ENCODE measurements around the gene ADNP2.

Gene ADNP2

DNA sequence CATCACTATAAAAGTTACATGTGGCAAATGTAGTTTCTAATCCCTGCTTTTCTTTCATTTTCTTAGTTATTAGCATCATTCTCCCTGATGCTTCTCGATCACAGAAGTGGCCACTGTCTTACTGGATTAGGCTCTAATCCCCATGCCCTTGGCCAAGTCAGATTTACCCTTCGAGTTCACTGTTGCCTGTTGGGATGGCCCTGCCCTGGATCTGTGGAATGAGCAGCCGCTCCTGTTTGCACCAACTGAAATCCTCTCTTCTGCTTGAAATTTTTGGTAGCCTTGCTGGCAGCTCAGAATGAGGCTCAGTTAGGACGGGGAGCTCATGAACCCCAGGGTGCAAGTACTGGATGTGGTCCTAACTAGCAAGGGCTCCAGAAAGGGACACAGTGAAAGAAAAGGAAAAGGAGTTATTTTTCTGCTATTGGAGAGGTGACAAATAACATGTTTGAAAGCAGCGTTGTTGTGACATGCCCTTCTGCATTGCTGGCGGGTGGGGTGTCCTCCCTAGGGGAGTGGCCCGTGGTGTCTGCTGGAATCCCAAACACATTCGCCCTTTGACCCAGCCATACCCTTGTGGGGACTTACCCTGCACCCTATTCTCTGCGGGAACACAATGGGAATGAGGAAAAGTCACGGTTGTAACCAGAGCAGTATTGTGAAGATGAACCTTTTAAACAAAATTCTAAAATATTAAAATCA is 40.3 kb upstream of the ADNP2 start:
- no peaks in the 10 kb centered on the region for H3K27me3 Mint-ChIP-seq (ENCODE audit: low read depth)
- H3K27ac Mint-ChIP-seq, result no peak overlapping the region
- peaks cover 4% of the 10 kb centered on the region for H3K9me3 Mint-ChIP-seq

GRCh38 chr18:80070825-80071224 is 38.2 kb upstream of the ADNP2 start:
- peaks cover 21% of the 10 kb centered on the region for H3K36me3 Mint-ChIP-seq (ENCODE audit: low read depth)
- no peak overlapping the region for H3K4me3 Mint-ChIP-seq

More for the DNA sequence above, 40.3 kb upstream of the ADNP2 start:
- TF ChIP-seq, protein P1, sequence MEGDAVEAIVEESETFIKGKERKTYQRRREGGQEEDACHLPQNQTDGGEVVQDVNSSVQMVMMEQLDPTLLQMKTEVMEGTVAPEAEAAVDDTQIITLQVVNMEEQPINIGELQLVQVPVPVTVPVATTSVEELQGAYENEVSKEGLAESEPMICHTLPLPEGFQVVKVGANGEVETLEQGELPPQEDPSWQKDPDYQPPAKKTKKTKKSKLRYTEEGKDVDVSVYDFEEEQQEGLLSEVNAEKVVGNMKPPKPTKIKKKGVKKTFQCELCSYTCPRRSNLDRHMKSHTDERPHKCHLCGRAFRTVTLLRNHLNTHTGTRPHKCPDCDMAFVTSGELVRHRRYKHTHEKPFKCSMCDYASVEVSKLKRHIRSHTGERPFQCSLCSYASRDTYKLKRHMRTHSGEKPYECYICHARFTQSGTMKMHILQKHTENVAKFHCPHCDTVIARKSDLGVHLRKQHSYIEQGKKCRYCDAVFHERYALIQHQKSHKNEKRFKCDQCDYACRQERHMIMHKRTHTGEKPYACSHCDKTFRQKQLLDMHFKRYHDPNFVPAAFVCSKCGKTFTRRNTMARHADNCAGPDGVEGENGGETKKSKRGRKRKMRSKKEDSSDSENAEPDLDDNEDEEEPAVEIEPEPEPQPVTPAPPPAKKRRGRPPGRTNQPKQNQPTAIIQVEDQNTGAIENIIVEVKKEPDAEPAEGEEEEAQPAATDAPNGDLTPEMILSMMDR (IDR thresholded peaks at IDR 0.05; ENCODE audit: unreplicated experiment in 3 of 3), result no peak
- Mint-ChIP-seq H3K36me3 (ENCODE audit: low read depth) (peaks cover 19% of the 10 kb centered on the region), H3K4me1 (no peaks in the 10 kb centered on the region), H3K4me3 (no peak overlapping the region)

GRCh38 chr18:80074183-80074582 is 34.9 kb upstream of the ADNP2 start:
- Mint-ChIP-seq H3K27ac (no peak overlapping the region), H3K9me3 (peaks cover 18% of the 10 kb centered on the region), H3K4me1 (no peaks in the 10 kb centered on the region), H3K36me3 (ENCODE audit: low read depth) (peaks cover 36% of the 10 kb centered on the region), H3K4me3 (no peak overlapping the region), H3K27me3 (ENCODE audit: low read depth) (no peaks in the 10 kb centered on the region)
- TF ChIP-seq, protein P1 (IDR thresholded peaks at IDR 0.05; ENCODE audit: unreplicated experiment in 3 of 3), result no peak

More at GRCh38 chr18:80070825-80071224, 38.2 kb upstream of the ADNP2 start:
- Mint-ChIP-seq H3K27ac (no peak overlapping the region), H3K4me1 (no peaks in the 10 kb centered on the region), H3K27me3 (ENCODE audit: low read depth) (no peaks in the 10 kb centered on the region), H3K9me3 (peaks cover 9% of the 10 kb centered on the region)
- TF ChIP-seq, protein P1 (IDR thresholded peaks at IDR 0.05; ENCODE audit: unreplicated experiment in 3 of 3), result no peak

- no peak overlapping the region for H3K4me3 Mint-ChIP-seq
- no peak overlapping the region for H3K27ac Mint-ChIP-seq
- TF ChIP-seq, protein P1 (IDR thresholded peaks at IDR 0.05; ENCODE audit: unreplicated experiment in 3 of 3), result no peak
- H3K36me3 Mint-ChIP-seq (ENCODE audit: low read depth), result peaks cover 35% of the 10 kb centered on the region
- H3K9me3 Mint-ChIP-seq, result peaks cover 18% of the 10 kb centered on the region
- H3K27me3 Mint-ChIP-seq (ENCODE audit: low read depth), result no peaks in the 10 kb centered on the region
- no peaks in the 10 kb centered on the region for H3K4me1 Mint-ChIP-seq
Measured at GRCh38 chr18:80074697-80075096, 34.4 kb upstream of the ADNP2 start.

GRCh38 chr18:80075940-80076339 is 33.1 kb upstream of the ADNP2 start:
- no peaks in the 10 kb centered on the region for H3K4me1 Mint-ChIP-seq
- H3K36me3 Mint-ChIP-seq (ENCODE audit: low read depth), result peaks cover 25% of the 10 kb centered on the region
- peaks cover 14% of the 10 kb centered on the region for H3K9me3 Mint-ChIP-seq
- no peak overlapping the region for H3K27ac Mint-ChIP-seq
- TF ChIP-seq, protein P1 (IDR thresholded peaks at IDR 0.05; ENCODE audit: unreplicated experiment in 3 of 3), result no peak
- no peaks in the 10 kb centered on the region for H3K27me3 Mint-ChIP-seq (ENCODE audit: low read depth)
- H3K4me3 Mint-ChIP-seq, result no peak overlapping the region

- H3K27me3 Mint-ChIP-seq (ENCODE audit: low read depth), result no peaks in the 10 kb centered on the region
- no peak overlapping the region for H3K27ac Mint-ChIP-seq
- no peak overlapping the region for H3K4me3 Mint-ChIP-seq
- TF ChIP-seq, protein P1 (IDR thresholded peaks at IDR 0.05; ENCODE audit: unreplicated experiment in 3 of 3), result no peak
- H3K9me3 Mint-ChIP-seq, result peaks cover 14% of the 10 kb centered on the region
- no peaks in the 10 kb centered on the region for H3K4me1 Mint-ChIP-seq
- H3K36me3 Mint-ChIP-seq (ENCODE audit: low read depth), result peaks cover 25% of the 10 kb centered on the region
Measured at GRCh38 chr18:80076379-80076778, 32.7 kb upstream of the ADNP2 start.

All from nephron (organoid).